GM04504 (cell line): ENCODE data around the gene BBS12.
"Not testable (repeated sequence)": the region's sequence is repeated elsewhere in the genome, so short reads cannot be mapped to it uniquely, and the experiment has no call there.

Experiments used
- DNase-seq: peaks from one replicate; pipeline ENCODE4 v3.0.0-alpha.2; 2012; ENCODE audit warnings: low read depth

Gene BBS12

GRCh38 chr4:122765692-122766352 is 33.3 kb downstream of the BBS12 start:
- peak; percentile 82 for DNase-seq

- DNase-seq: no peak
Measured at GRCh38 chr4:122766353-122766705, 33.8 kb downstream of the BBS12 start.

- DNase-seq: no peak
Measured at GRCh38 chr4:122766950-122767349, 34.4 kb downstream of the BBS12 start.

GRCh38 chr4:122771724-122772123 is 39.2 kb downstream of the BBS12 start:
- DNase-seq: no peak

GRCh38 chr4:122772311-122772710 is 39.8 kb downstream of the BBS12 start:
- no peak for DNase-seq

- DNase-seq: no peak
Measured at GRCh38 chr4:122772986-122773385, 40.5 kb downstream of the BBS12 start.

- DNase-seq: no peak
Measured at GRCh38 chr4:122775039-122775438, 42.5 kb downstream of the BBS12 start.

GRCh38 chr4:122775987-122776836 is 43.7 kb downstream of the BBS12 start:
- no peak for DNase-seq

GRCh38 chr4:122776916-122777315 is 44.4 kb downstream of the BBS12 start:
- no peak for DNase-seq

GRCh38 chr4:122777846-122778673 is 45.6 kb downstream of the BBS12 start:
- peak; percentile 95 for DNase-seq

- DNase-seq: no peak
Measured at GRCh38 chr4:122781486-122781885, 49.0 kb downstream of the BBS12 start.

- peak; percentile 92 for DNase-seq
Measured at GRCh38 chr4:122783301-122784215, 51.1 kb downstream of the BBS12 start.

GRCh38 chr4:122784261-122784660 is 51.8 kb downstream of the BBS12 start:
- no peak for DNase-seq

GRCh38 chr4:122785099-122785498 is 52.6 kb downstream of the BBS12 start:
- DNase-seq: no peak

- not testable (repeated sequence) for DNase-seq
Measured at GRCh38 chr4:122786296-122786695, 53.8 kb downstream of the BBS12 start.

- DNase-seq: not testable (repeated sequence)
Measured at GRCh38 chr4:122786920-122787319, 54.4 kb downstream of the BBS12 start.

- DNase-seq: no peak
Measured at GRCh38 chr4:122787940-122788339, 55.4 kb downstream of the BBS12 start.

- no peak for DNase-seq
Measured at GRCh38 chr4:122788935-122789334, 56.4 kb downstream of the BBS12 start.

GRCh38 chr4:122793811-122794210 is 61.3 kb downstream of the BBS12 start:
- no peak for DNase-seq
